Measurements from ENCODE around the gene DCK.

GRCh38 chr4:70958681-70959080, 34.8 kb upstream of the DCK start:
- TF ChIP-seq CTCF (IDR thresholded peaks at IDR 0.05) (no peak), POLR2A (IDR thresholded peaks at IDR 0.05) (no peak)
